SK-N-SH treated with all-trans-retinoic acid at 6 μM for 48 hours (cell line): ENCODE results near the gene CRYBA2.

Source experiments
- ARNTL ChIP-seq: fragments of 450-650 bp; formaldehyde crosslinking; IDR thresholded peaks from 2 replicates; pipeline ENCODE4 v1.5.0; 2020; ENCODE audit warnings: low read depth, mild to moderate bottlenecking, moderate library complexity, borderline replicate concordance
- CREB5 ChIP-seq: fragments of 250-450 bp; sonication (Bioruptor Pico); IDR thresholded peaks from 2 replicates; pipeline ENCODE4 v1.5.1; 2020; ENCODE audit warnings: low read depth, mild to moderate bottlenecking, moderate library complexity
- CSRNP3 ChIP-seq: fragments of 250-450 bp; sonication (Bioruptor Pico); IDR thresholded peaks from 2 replicates; pipeline ENCODE4 v1.5.1; 2021; ENCODE audit warnings: mild to moderate bottlenecking, moderate library complexity
- ZFP30 ChIP-seq: fragments of 450-650 bp; formaldehyde crosslinking; IDR thresholded peaks from 2 replicates; pipeline ENCODE4 v1.5.0; 2022; ENCODE audit warnings: mild to moderate bottlenecking, moderate library complexity
- ZNF565 ChIP-seq: fragments of 450-650 bp; formaldehyde crosslinking; conservative IDR thresholded peaks from 2 replicates; pipeline ENCODE4 v1.5.0; 2020; ENCODE audit warnings: low read depth, mild to moderate bottlenecking, moderate library complexity
- ZNF8 ChIP-seq: fragments of 450-650 bp; formaldehyde crosslinking; IDR thresholded peaks from 2 replicates; pipeline ENCODE4 v1.5.0; 2020; ENCODE audit warnings: mild to moderate bottlenecking, moderate library complexity

- TF ChIP-seq ZNF8 (CRISPR knock-in tag) (no peak), CREB5 (CRISPR knock-in tag) (no peak), CSRNP3 (CRISPR knock-in tag) (no peak), ZNF565 (CRISPR knock-in tag) (no peak), ZFP30 (CRISPR knock-in tag) (no peak), ARNTL (CRISPR knock-in tag) (no peak)
These were observed 31.3 kb downstream of the CRYBA2 start for GRCh38 chr2:218961651-218962570.
